Kidney (tissue), 14 donors: ENCODE measurements around the gene GBGT1. TPM values are rescaled to one million over a fixed set of nuclear protein-coding genes. Genes with fewer than 3 reads are reported as not detected.

Source experiments
- DNase-seq, 5 donors: peaks; one replicate each; pipeline ENCODE4 v3.0.0-alpha.2; 2013 to 2020
- FAIRE-seq: peaks from 2 replicates; lab custom pipeline; 2012; peaks lifted over from hg19 to GRCh38; lab: Jason Lieb, UNC
- H3K27ac ChIP-seq, 2 donors: one replicate each; pipeline ENCODE4 v1.7.0; 2013; ENCODE audit warnings: low read depth in 2 of 2, low read length in 2 of 2, inconsistent platforms in 1 of 2
- H3K27me3 ChIP-seq: one replicate; pipeline ENCODE4 v1.7.1; 2013; ENCODE audit warnings: low read length, inconsistent platforms; ENCODE audit not compliant: control insufficient read depth, insufficient read depth
- H3K36me3 ChIP-seq, 3 donors: one replicate each; pipeline versions ENCODE4 v1.7.0 to v1.7.1; 2013; ENCODE audit warnings: low read length in 3 of 3, control low read depth in 1 of 3, inconsistent platforms in 1 of 3; ENCODE audit not compliant: insufficient read depth in 3 of 3, control insufficient read depth in 2 of 3
- H3K4me1 ChIP-seq, 3 donors: one replicate each; pipeline versions ENCODE4 v1.7.0 to v1.7.1; 2013; ENCODE audit warnings: low read length in 3 of 3, inconsistent platforms in 1 of 3, low read depth in 1 of 3; ENCODE audit not compliant: control insufficient read depth in 2 of 3, insufficient read depth in 2 of 3
- H3K4me3 ChIP-seq, 3 donors: one replicate each; pipeline versions ENCODE4 v1.7.0 to v1.8.1; 2013; ENCODE audit warnings: low read length in 3 of 3, control low read depth in 1 of 3, inconsistent platforms in 1 of 3
- H3K9ac ChIP-seq, 3 donors: one replicate each; pipeline versions ENCODE4 v1.7.0 to v1.7.1; 2013; ENCODE audit warnings: low read length in 3 of 3, control low read depth in 1 of 3, inconsistent platforms in 1 of 3
- H3K9me3 ChIP-seq, 3 donors: one replicate each; pipeline versions ENCODE4 v1.7.0 to v1.7.1; 2013; ENCODE audit warnings: low read length in 3 of 3, control low read depth in 1 of 3, inconsistent platforms in 1 of 3; ENCODE audit not compliant: control insufficient read depth in 2 of 3, insufficient read depth in 1 of 3
- CTCF ChIP-seq: IDR thresholded peaks from 3 replicates; pipeline ENCODE4 v1.5.1; 2012; ENCODE audit warnings: mild to moderate bottlenecking, moderate library complexity, borderline replicate concordance; ENCODE audit not compliant: insufficient read depth; ENCODE audit errors: extremely low read depth
- intact Hi-C: fragments of 100-400 bp; cut with DNase I; formaldehyde crosslinking; loops from one replicate; pipeline ENCODE4 v1.11.1; 2022
- polyA plus RNA-seq: library from polyadenylated mRNA; stranded (reverse); fragments of 350-450 nt; fragmentation: Illumina TruSeq; extraction: RNeasy Lipid Tissue Mini Kit (QIAGEN cat#74804); gene quantifications from one replicate; pipeline ENCODE4 v1.2.3, GENCODE V29; 2014; ENCODE audit warnings: low read depth, low replicate concordance; ENCODE audit not compliant: insufficient read depth
- total RNA-seq: library from RNA; stranded (reverse); fragmentation: NEBNext Ultra II Directional; extraction: Animal tissue kit (Norgen Biotek cat#: 25700); gene quantifications from one replicate; pipeline ENCODE4 v1.2.1, GENCODE V29; 2021
- donor health status: control.
- donor health status: control.
- donor health status: control.
- donor health status: control.
- donor health status: control.
- donor health status: DM: yes; HTN: yes; CAD: no.
- donor health status: Normal renal cell carcinoma (clear cell type).

The GBGT1 gene
- total and polyA plus RNA-seq, 2 donors from 2014 or later: 7.9 to 21.6 TPM

- DNase-seq (peak in 2 of 5 donors; percentile 38 to 77), FAIRE-seq (no peak)
- H3K27ac ChIP-seq: no peak overlapping the region
- H3K4me1 ChIP-seq: peaks cover 0 to 61% (median 31%) of the 10 kb centered on the region in 3 donors
- peak overlapping the region in 1 of 3 donors; percentile 7 for H3K9ac ChIP-seq
- H3K36me3 ChIP-seq: no peaks in the 10 kb centered on the region
- H3K27me3 ChIP-seq: no peaks in the 10 kb centered on the region
- intact Hi-C loops: no loop called here
- H3K4me3 ChIP-seq: no peak overlapping the region
- TF ChIP-seq CTCF: no peak
- H3K9me3 ChIP-seq: no peaks in the 10 kb centered on the region
These were observed 46.2 kb downstream of the GBGT1 start for GRCh38 chr9:133117271-133118178.

DNA sequence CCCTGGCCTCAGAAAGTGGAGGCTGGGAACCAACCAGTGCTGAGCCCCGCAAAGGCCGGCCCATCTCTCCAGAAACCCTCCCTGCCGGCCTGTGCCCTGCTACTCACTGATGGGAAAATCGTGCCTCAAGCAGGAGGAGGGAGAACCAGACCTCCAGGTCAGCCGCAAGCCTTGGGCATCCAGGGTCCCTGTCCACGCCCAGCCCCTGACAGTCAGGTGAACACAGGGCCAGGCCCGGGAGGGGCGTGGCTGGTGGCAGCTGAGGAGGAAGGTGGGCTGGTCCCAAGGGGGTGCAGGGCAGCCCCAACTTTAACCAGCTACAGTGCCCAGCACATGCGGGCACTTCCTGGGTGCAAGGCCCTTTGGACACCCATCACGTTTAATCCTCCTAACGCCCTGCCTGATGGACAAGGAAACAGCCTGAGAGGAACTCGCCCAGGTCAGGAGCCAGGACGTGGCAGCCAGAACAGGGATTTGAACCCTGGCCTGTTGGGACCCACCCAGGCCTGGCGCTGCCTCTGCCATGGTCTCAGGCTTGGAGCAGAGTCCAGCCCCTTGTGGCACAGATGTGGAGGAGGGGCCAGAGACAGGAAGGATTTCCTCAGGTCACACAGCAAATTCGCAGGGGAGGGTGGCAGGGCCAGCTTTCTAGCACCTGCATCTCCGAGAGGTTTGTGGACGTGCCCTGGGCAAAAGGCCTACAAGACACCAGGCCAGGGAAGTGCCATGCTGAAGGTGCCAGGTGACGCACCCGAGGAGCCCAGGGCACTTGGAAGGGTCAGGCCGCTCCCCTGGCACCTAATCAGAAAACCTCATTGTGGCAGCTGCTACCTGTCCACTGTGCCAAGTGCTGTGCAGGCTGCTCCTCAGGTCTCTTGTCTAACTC lies 47.1 kb downstream of the GBGT1 start:
- TF ChIP-seq CTCF: no peak
- intact Hi-C loops: no loop called here
- Histone ChIP-seq H3K4me3 (no peak overlapping the region), H3K9me3 (no peaks in the 10 kb centered on the region), H3K27me3 (no peaks in the 10 kb centered on the region), H3K9ac (no peak overlapping the region), H3K36me3 (no peaks in the 10 kb centered on the region), H3K27ac (peak overlapping the region in 1 of 2 donors; percentile 20), H3K4me1 (peaks cover 0 to 62% (median 31%) of the 10 kb centered on the region in 3 donors)
- FAIRE-seq (no peak), DNase-seq (peak in 2 of 5 donors; percentile 43 to 75)

- H3K9me3 ChIP-seq: no peaks in the 10 kb centered on the region
- intact Hi-C loops: no loop called here
- H3K27ac ChIP-seq: peak overlapping the region in 1 of 2 donors; percentile 20
- no peaks in the 10 kb centered on the region for H3K36me3 ChIP-seq
- no peaks in the 10 kb centered on the region for H3K27me3 ChIP-seq
- TF ChIP-seq CTCF: no peak
- peaks cover 0 to 59% (median 28%) of the 10 kb centered on the region in 3 donors for H3K4me1 ChIP-seq
- H3K9ac ChIP-seq: no peak overlapping the region
- DNase-seq: peak in 1 of 5 donors; percentile 65
- FAIRE-seq: no peak
- H3K4me3 ChIP-seq: no peak overlapping the region
These were observed 47.9 kb downstream of the GBGT1 start for GRCh38 chr9:133115604-133116345.
